Measurements from ENCODE around the gene KLLN.
"Not testable (repeated sequence)": the region's sequence is repeated elsewhere in the genome, so short reads cannot be mapped to it uniquely, and the experiment has no call there.

The KLLN gene

GRCh38 chr10:87841186-87841585, 22.1 kb downstream of the KLLN start:
- no peak for DNase-seq

- no peak for DNase-seq
Measured at GRCh38 chr10:87838650-87839049, 24.7 kb downstream of the KLLN start.

GRCh38 chr10:87837445-87837844, 25.9 kb downstream of the KLLN start:
- DNase-seq: no peak

- no peak for DNase-seq
Measured at GRCh38 chr10:87836098-87836497, 27.2 kb downstream of the KLLN start.

GRCh38 chr10:87829986-87830729, 33.2 kb downstream of the KLLN start:
- no peak for DNase-seq

GRCh38 chr10:87829051-87829450, 34.3 kb downstream of the KLLN start:
- not testable (repeated sequence) for DNase-seq

- DNase-seq: no peak
Measured at GRCh38 chr10:87827681-87828080, 35.7 kb downstream of the KLLN start.

- DNase-seq: no peak
Measured at GRCh38 chr10:87826653-87827052, 36.7 kb downstream of the KLLN start.

- no peak for DNase-seq
Measured at GRCh38 chr10:87819289-87819585, 44.1 kb downstream of the KLLN start.

GRCh38 chr10:87818505-87819288, 44.6 kb downstream of the KLLN start:
- peak; percentile 21 to 61 (median 47) for DNase-seq

GRCh38 chr10:87817609-87818504, 45.5 kb downstream of the KLLN start, which contains the start of gene ATAD1:
TSS of gene ATAD1 (minus strand) at chr10:87818226. CDS start at chr10:87814599, 3,627 bp downstream.
- DNase-seq: peak; percentile 75 to 93 (median 83)

- DNase-seq: peak in 1 of 5 donors; percentile 23
Measured at GRCh38 chr10:87816898-87817608, 46.3 kb downstream of the KLLN start.

GRCh38 chr10:87816163-87816897, 47.0 kb downstream of the KLLN start:
- DNase-seq: no peak
